SK-N-SH (cell line): ENCODE data around the gene CTF1.

Experiments used
- TAF1 ChIP-seq: IDR thresholded peaks from 2 replicates; pipeline ENCODE4 v1.6.1; 2012; ENCODE audit warnings: low read depth, mild to moderate bottlenecking, low read length, moderate library complexity, borderline replicate concordance
- YY1 ChIP-seq: IDR thresholded peaks from 2 replicates; pipeline ENCODE4 v1.4.0; 2012; ENCODE audit warnings: low read depth, mild to moderate bottlenecking
- TF ChIP-seq, protein P1 (sequence below): fragments of 200-600 bp; sonication (generic); IDR thresholded peaks from 2 replicates; pipeline ENCODE4 v1.6.1; 2017; ENCODE audit warnings: antibody characterized with exemption, mild to moderate bottlenecking, moderate library complexity
- TF ChIP-seq, protein P2 (sequence below): IDR thresholded peaks from 2 replicates; pipeline ENCODE4 v1.4.0; 2012; ENCODE audit warnings: low read depth
- TF ChIP-seq, protein P3 (sequence below): IDR thresholded peaks from 2 replicates; pipeline ENCODE4 v1.6.1; 2012; ENCODE audit warnings: mild to moderate bottlenecking, low read depth, low read length, moderate library complexity

DNA sequence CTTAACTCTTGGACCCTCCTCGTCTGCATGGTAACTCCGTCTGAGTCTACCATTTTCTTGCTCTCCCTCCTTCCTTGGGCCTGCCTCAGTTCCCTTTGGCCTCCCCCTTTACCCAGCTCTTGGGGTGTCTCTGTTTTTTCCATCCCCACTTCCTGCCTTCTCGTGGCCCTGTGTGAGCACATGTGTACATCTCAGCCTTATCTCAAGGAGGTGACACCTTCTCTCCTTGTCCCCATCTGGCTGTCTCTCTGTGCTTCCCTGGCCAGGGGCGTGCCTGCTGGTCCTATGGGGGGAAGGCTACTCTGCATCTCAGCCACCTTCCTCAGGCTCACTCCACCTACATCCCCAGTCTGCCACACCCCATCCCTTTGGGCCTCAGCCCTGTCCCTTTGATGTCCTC lies 6.6 kb downstream of the CTF1 start:
- TF ChIP-seq, protein P1, sequence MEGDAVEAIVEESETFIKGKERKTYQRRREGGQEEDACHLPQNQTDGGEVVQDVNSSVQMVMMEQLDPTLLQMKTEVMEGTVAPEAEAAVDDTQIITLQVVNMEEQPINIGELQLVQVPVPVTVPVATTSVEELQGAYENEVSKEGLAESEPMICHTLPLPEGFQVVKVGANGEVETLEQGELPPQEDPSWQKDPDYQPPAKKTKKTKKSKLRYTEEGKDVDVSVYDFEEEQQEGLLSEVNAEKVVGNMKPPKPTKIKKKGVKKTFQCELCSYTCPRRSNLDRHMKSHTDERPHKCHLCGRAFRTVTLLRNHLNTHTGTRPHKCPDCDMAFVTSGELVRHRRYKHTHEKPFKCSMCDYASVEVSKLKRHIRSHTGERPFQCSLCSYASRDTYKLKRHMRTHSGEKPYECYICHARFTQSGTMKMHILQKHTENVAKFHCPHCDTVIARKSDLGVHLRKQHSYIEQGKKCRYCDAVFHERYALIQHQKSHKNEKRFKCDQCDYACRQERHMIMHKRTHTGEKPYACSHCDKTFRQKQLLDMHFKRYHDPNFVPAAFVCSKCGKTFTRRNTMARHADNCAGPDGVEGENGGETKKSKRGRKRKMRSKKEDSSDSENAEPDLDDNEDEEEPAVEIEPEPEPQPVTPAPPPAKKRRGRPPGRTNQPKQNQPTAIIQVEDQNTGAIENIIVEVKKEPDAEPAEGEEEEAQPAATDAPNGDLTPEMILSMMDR = no peak
- TF ChIP-seq TAF1 (no peak), YY1 (no peak)
- TF ChIP-seq, protein P2, sequence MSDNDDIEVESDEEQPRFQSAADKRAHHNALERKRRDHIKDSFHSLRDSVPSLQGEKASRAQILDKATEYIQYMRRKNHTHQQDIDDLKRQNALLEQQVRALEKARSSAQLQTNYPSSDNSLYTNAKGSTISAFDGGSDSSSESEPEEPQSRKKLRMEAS = no peak
- TF ChIP-seq, protein P3, sequence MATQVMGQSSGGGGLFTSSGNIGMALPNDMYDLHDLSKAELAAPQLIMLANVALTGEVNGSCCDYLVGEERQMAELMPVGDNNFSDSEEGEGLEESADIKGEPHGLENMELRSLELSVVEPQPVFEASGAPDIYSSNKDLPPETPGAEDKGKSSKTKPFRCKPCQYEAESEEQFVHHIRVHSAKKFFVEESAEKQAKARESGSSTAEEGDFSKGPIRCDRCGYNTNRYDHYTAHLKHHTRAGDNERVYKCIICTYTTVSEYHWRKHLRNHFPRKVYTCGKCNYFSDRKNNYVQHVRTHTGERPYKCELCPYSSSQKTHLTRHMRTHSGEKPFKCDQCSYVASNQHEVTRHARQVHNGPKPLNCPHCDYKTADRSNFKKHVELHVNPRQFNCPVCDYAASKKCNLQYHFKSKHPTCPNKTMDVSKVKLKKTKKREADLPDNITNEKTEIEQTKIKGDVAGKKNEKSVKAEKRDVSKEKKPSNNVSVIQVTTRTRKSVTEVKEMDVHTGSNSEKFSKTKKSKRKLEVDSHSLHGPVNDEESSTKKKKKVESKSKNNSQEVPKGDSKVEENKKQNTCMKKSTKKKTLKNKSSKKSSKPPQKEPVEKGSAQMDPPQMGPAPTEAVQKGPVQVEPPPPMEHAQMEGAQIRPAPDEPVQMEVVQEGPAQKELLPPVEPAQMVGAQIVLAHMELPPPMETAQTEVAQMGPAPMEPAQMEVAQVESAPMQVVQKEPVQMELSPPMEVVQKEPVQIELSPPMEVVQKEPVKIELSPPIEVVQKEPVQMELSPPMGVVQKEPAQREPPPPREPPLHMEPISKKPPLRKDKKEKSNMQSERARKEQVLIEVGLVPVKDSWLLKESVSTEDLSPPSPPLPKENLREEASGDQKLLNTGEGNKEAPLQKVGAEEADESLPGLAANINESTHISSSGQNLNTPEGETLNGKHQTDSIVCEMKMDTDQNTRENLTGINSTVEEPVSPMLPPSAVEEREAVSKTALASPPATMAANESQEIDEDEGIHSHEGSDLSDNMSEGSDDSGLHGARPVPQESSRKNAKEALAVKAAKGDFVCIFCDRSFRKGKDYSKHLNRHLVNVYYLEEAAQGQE = no peak
